Measurements from ENCODE around the gene RNASEH1. TPM values are rescaled to one million over a fixed set of nuclear protein-coding genes. Genes with fewer than 3 reads are reported as not detected.
A peak's percentile ranks its signal among the peaks of the same experiment; 100 is the strongest.

The RNASEH1 gene
- total and polyA plus RNA-seq, 2 of the 13 experiments (the other 11 are each of a cell fraction or from before 2014, with no cell fraction given), result 14.5 to 57.4 TPM

DNA sequence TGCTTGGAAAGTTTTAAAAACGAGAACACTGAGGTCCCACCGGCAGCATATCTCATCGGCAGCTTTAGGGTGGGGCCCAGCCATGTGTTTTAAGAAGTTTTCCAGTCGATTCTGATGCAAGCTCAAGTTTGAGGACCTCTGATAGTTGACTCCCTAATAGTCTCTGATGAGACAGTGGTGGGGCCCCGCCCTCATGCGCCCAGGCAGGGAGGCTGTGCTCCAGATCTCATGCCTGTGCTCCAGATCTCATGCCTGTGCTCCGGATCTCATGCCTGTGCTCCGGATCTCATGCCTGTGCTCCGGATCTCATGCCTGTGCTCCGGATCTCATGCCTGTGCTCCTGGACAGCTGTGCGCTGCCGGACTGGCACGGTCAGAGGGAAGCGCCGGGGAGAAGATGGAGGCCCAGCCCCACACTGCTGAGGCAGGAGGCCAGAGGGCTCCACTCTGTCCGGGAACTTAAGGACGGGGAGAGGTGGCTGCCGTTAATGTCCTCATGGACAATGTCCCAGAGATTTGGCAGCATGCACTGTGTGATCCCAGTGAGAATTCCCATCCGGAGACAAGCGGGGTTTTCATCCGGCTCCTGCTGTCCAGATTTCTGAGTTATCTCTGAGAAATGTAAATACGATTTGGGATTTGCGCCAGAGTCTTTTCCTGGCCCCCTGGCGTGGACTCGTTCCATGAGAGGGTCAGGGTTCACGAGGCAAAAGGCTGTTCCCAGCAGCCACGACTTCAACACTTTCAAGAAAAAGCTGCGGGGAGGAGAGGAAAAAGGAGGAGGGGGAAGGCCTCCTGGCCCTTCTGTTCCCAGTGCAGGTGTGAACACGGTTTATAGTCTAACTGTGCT, 27.4 kb upstream of the RNASEH1 start:
- CTCF ChIA-PET (ENCODE audit: low intra/inter-chr PET ratio, low total read pairs), result no interaction called here
- H3K27me3 ChIP-seq (ENCODE audit: control insufficient read depth in 1 of 2, insufficient read depth in 2 of 2, low read length in 2 of 2), result no peaks in the 10 kb centered on the region
- TF ChIP-seq, protein P1, sequence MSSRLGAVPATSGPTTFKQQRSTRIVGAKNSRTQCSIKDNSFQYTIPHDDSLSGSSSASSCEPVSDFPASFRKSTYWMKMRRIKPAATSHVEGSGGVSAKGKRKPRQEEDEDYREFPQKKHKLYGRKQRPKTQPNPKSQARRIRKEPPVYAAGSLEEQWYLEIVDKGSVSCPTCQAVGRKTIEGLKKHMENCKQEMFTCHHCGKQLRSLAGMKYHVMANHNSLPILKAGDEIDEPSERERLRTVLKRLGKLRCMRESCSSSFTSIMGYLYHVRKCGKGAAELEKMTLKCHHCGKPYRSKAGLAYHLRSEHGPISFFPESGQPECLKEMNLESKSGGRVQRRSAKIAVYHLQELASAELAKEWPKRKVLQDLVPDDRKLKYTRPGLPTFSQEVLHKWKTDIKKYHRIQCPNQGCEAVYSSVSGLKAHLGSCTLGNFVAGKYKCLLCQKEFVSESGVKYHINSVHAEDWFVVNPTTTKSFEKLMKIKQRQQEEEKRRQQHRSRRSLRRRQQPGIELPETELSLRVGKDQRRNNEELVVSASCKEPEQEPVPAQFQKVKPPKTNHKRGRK (CRISPR knock-in tag; IDR thresholded peaks at IDR 0.05), result no peak
- TF ChIP-seq ZNF510 (CRISPR knock-in tag; IDR thresholded peaks at IDR 0.05; ENCODE audit: low read depth) (0 out of 2 replicates have a peak, but pooled peaks have one; percentile 70), SMARCE1 (IDR thresholded peaks at IDR 0.05; ENCODE audit: borderline replicate concordance) (no peak), RARG (CRISPR knock-in tag; IDR thresholded peaks at IDR 0.05; ENCODE audit: low read depth) (no peak), MLLT10 (CRISPR knock-in tag; IDR thresholded peaks at IDR 0.05) (no peak), ZNF776 (CRISPR knock-in tag; IDR thresholded peaks at IDR 0.05) (no peak), SIX4 (CRISPR knock-in tag; IDR thresholded peaks at IDR 0.05) (no peak), ZSCAN20 (CRISPR knock-in tag; IDR thresholded peaks at IDR 0.05; ENCODE audit: borderline replicate concordance) (peak; percentile 76; the same call in 1 of the 2 replicates), HBP1 (CRISPR knock-in tag; IDR thresholded peaks at IDR 0.05; ENCODE audit: low read depth) (no peak; the same call in 1 of the 2 replicates), PRPF4 (IDR thresholded peaks at IDR 0.05; ENCODE audit: low read depth, low read length, poor library complexity, severe bottlenecking) (no peak), ZNF260 (CRISPR knock-in tag; IDR thresholded peaks at IDR 0.05; ENCODE audit: borderline replicate concordance, low read depth) (no peak), ESRRA (CRISPR knock-in tag; IDR thresholded peaks at IDR 0.05; ENCODE audit: low read depth) (no peak)
- TF ChIP-seq, protein P2, sequence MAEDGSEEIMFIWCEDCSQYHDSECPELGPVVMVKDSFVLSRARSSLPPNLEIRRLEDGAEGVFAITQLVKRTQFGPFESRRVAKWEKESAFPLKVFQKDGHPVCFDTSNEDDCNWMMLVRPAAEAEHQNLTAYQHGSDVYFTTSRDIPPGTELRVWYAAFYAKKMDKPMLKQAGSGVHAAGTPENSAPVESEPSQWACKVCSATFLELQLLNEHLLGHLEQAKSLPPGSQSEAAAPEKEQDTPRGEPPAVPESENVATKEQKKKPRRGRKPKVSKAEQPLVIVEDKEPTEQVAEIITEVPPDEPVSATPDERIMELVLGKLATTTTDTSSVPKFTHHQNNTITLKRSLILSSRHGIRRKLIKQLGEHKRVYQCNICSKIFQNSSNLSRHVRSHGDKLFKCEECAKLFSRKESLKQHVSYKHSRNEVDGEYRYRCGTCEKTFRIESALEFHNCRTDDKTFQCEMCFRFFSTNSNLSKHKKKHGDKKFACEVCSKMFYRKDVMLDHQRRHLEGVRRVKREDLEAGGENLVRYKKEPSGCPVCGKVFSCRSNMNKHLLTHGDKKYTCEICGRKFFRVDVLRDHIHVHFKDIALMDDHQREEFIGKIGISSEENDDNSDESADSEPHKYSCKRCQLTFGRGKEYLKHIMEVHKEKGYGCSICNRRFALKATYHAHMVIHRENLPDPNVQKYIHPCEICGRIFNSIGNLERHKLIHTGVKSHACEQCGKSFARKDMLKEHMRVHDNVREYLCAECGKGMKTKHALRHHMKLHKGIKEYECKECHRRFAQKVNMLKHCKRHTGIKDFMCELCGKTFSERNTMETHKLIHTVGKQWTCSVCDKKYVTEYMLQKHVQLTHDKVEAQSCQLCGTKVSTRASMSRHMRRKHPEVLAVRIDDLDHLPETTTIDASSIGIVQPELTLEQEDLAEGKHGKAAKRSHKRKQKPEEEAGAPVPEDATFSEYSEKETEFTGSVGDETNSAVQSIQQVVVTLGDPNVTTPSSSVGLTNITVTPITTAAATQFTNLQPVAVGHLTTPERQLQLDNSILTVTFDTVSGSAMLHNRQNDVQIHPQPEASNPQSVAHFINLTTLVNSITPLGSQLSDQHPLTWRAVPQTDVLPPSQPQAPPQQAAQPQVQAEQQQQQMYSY (CRISPR knock-in tag; IDR thresholded peaks at IDR 0.05), result peak; percentile 94

More for the DNA sequence above, 27.4 kb upstream of the RNASEH1 start:
- intact Hi-C loops (cut with micrococcal nuclease; ENCODE audit: unreplicated experiment) (loop anchor here (2.0 kb wide), 1 partner anchor 65 kb away; no protein-coding TSS in a partner anchor), in situ Hi-C loops (cut with HindIII; ENCODE audit: extremely low pct_ligation_motif_present, low pct_unique_long_range_greater_than_20kb) (no loop called here)
- Histone ChIP-seq H3K79me2 (ENCODE audit: insufficient read depth, low read length) (peaks cover 10% of the 10 kb centered on the region), H3K36me3 (replicated peaks in 1 of 2; ENCODE audit: control insufficient read depth in 1 of 2, insufficient read depth in 2 of 2, low read length in 2 of 2) (peaks cover 7 to 24% of the 10 kb centered on the region in 2 experiments), H2AFZ (ENCODE audit: low read length) (no peak overlapping the region), H3K27ac (ENCODE audit: extremely low read length, insufficient read depth, low read length) (peak overlapping the region; percentile 70), H3K9ac (ENCODE audit: insufficient read depth, low read depth, low read length) (peak overlapping the region; percentile 68), H3K4me2 (ENCODE audit: low read depth, low read length) (peak overlapping the region; percentile 82), H3K4me3 (replicated peaks in 1 of 3; ENCODE audit: insufficient read depth in 1 of 3, low read depth in 2 of 3, low read length in 3 of 3) (peak overlapping the region; percentile 27 to 61 (median 48)), H3K9me3 (ENCODE audit: low read length) (no peaks in the 10 kb centered on the region), H3K4me1 (ENCODE audit: insufficient read depth, low read length) (peaks cover 47% of the 10 kb centered on the region), H4K20me1 (ENCODE audit: insufficient read depth, low read length) (peaks cover 14% of the 10 kb centered on the region)
- 7% methylated on average over 27 of the region's 29 CpGs for WGBS (ENCODE audit: low lambda C conversion rate)
- DNase-seq (ENCODE audit: low spot score) (peak; percentile 88), FAIRE-seq (peak; percentile 81), ATAC-seq (peak; percentile 82)
- no TSS peak for BruUV-seq (replicated peaks)
- POLR2A ChIA-PET, result interaction anchor here (0.9 to 5.4 kb wide), 10 partner anchors 10 to 120 kb away, joined by 3 to 60 read pairs (median 8); partner anchors contain the start of genes RNASEH1 and RPS7

Data from HepG2 (cell line).